ENCODE data around the gene CYTH2. TPM values are rescaled to one million over a fixed set of nuclear protein-coding genes. Genes with fewer than 3 reads are reported as not detected.
"Not testable (repeated sequence)": the region's sequence is repeated elsewhere in the genome, so short reads cannot be mapped to it uniquely, and the experiment has no call there.

Gene CYTH2
- total RNA-seq, 1 donor from 2014 or later: 30.6 TPM

DNA sequence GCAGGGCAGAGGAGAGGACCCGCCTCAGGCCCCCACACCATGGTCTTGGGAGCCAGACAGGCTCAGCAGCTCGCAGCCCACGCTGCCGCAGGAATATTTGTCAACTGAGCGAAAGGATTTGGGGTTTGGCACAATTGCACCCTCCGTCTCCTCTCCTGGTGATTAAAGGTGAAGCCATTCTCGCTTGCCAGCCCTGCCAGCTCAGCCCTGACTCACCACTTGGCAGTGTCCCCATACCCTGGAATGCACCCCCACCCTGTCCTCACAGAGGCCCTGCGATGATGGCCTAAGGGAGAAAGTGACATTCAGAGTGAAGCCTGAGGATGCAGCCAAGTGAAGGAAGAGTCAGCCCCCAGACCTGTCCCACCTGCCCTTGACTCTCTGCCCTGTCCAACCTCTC, 18.8 kb downstream of the CYTH2 start:
- H3K4me1 Mint-ChIP-seq: peaks cover 24% of the 10 kb centered on the region
- no peak for DNase-seq
- no peaks in the 10 kb centered on the region for H3K9me3 Mint-ChIP-seq
- no peak overlapping the region for H3K27ac Mint-ChIP-seq
- H3K4me3 Mint-ChIP-seq: no peak overlapping the region
- peaks cover 20% of the 10 kb centered on the region for H3K27me3 Mint-ChIP-seq
- H3K36me3 Mint-ChIP-seq (ENCODE audit: low read depth): peaks cover 3% of the 10 kb centered on the region
- intact Hi-C loops (cut with micrococcal nuclease): no loop called here

DNA sequence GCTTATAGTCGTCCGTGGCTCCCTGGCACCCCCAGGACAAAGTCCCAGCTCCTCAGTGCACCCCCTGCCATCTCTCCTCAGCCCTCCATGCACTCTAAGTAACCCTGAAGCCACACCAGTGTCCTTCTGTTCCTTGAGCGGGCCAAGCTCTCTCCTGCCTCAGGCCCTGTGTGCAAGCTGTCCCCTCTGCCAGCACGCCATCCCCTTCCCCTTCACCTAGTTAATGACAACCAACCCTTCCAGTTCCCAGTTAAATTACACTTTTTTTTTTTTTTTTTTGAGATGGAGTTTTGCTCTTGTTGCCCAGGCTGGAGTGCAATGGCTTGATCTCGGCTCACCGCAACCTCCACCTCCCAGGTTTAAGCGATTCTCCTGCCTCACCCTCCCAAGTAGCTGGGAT, 19.3 kb downstream of the CYTH2 start:
- Mint-ChIP-seq H3K27me3 (peaks cover 20% of the 10 kb centered on the region), H3K4me1 (peaks cover 25% of the 10 kb centered on the region)
- H3K36me3 Mint-ChIP-seq (ENCODE audit: low read depth); H3K9me3 Mint-ChIP-seq; intact Hi-C loops (cut with micrococcal nuclease); H3K4me3 Mint-ChIP-seq; DNase-seq; H3K27ac Mint-ChIP-seq: not testable (repeated sequence)

- H3K36me3 Mint-ChIP-seq (ENCODE audit: low read depth): peaks cover 3% of the 10 kb centered on the region
- peak; percentile 95 for DNase-seq
- no peak overlapping the region for H3K27ac Mint-ChIP-seq
- peaks cover 27% of the 10 kb centered on the region for H3K4me1 Mint-ChIP-seq
- H3K27me3 Mint-ChIP-seq: peaks cover 25% of the 10 kb centered on the region
- no peaks in the 10 kb centered on the region for H3K9me3 Mint-ChIP-seq
- H3K4me3 Mint-ChIP-seq: no peak overlapping the region
- intact Hi-C loops (cut with micrococcal nuclease): loop anchor here (1.0 to 5.0 kb wide), 2 partner anchors 95 to 97 kb away; partner anchors contain the start of genes GRIN2D and KDELR1
Measured at GRCh38 chr19:48489608-48490216, 20.5 kb downstream of the CYTH2 start.

DNA sequence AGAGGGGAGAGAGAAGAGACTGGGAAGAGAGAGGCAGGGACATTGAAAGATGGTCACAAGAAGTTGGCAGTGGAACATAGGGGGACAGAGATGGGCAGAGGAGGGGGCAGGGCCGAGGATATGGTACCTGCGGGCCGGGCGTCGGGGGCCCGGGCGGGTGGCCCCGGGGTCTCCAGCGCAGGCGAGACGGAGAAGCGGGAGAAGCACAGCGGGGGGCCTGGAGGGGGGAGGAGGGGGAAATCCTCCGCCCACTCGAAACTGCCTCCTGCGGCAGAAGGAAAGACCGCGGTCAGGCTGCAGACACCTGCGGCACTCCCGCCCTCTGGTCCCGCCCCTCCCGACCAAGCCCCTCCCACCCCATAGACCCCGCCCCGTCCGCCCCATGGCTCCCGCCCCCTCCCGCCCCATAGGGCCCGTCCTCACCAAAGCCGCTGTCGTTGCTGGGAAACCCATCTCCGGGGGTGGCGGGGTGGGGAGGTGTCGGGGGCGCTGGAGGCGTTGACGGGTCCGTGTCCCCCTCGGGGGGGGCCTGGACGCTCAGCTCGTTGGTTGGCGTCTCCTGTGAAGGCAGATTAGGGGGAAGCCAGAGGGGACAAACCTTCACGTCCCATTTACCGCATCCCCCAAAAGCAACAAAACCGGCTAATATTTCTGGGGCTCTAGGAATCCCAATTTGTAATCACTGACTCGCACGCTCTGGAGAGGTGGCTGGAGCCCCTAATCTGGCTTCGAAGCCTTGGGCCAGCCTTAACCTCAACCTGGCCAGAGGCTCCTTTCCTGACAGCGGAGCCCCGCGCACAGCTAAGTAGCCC, 22.0 kb downstream of the CYTH2 start:
- Mint-ChIP-seq H3K9me3 (no peaks in the 10 kb centered on the region), H3K4me1 (peaks cover 30% of the 10 kb centered on the region), H3K4me3 (peak overlapping the region; percentile 57), H3K36me3 (ENCODE audit: low read depth) (peaks cover 3% of the 10 kb centered on the region), H3K27ac (peak overlapping the region; percentile 41), H3K27me3 (peaks cover 36% of the 10 kb centered on the region)
- DNase-seq: peak; percentile 80
- intact Hi-C loops (cut with micrococcal nuclease): loop anchor here (5.0 kb wide), 1 partner anchor 99 kb away; the partner anchor contains the start of genes GRIN2D and KDELR1

- Mint-ChIP-seq H3K4me3 (peak overlapping the region; percentile 83), H3K27ac (no peak overlapping the region), H3K27me3 (peaks cover 34% of the 10 kb centered on the region), H3K9me3 (no peaks in the 10 kb centered on the region), H3K4me1 (peaks cover 30% of the 10 kb centered on the region), H3K36me3 (ENCODE audit: low read depth) (peaks cover 3% of the 10 kb centered on the region)
- intact Hi-C loops (cut with micrococcal nuclease): loop anchor here (2.0 to 5.0 kb wide), 2 partner anchors 23 to 99 kb away; partner anchors contain the start of genes CYTH2, GRIN2D and KDELR1
- no peak for DNase-seq
Measured at GRCh38 chr19:48491793-48492123, 22.6 kb downstream of the CYTH2 start.

- intact Hi-C loops (cut with micrococcal nuclease): loop anchor here (1.0 to 5.0 kb wide), 3 partner anchors 9 to 101 kb away; partner anchors contain the start of genes CYTH2, GRIN2D and KDELR1
- Mint-ChIP-seq H3K27me3 (peaks cover 36% of the 10 kb centered on the region), H3K27ac (peak overlapping the region; percentile 65)
Measured at GRCh38 chr19:48492925-48493717, 24.0 kb downstream of the CYTH2 start.

GRCh38 chr19:48493718-48494401, 24.7 kb downstream of the CYTH2 start:
- no peak overlapping the region for H3K27ac Mint-ChIP-seq
- H3K27me3 Mint-ChIP-seq: peaks cover 36% of the 10 kb centered on the region
- H3K9me3 Mint-ChIP-seq: no peaks in the 10 kb centered on the region
- intact Hi-C loops (cut with micrococcal nuclease): loop anchor here (1.0 to 5.0 kb wide), 3 partner anchors 8 to 102 kb away; partner anchors contain the start of genes CYTH2, GRIN2D and KDELR1
- no peak for DNase-seq
- peaks cover 3% of the 10 kb centered on the region for H3K36me3 Mint-ChIP-seq (ENCODE audit: low read depth)
- H3K4me1 Mint-ChIP-seq: peaks cover 30% of the 10 kb centered on the region
- H3K4me3 Mint-ChIP-seq: peak overlapping the region; percentile 83

More at GRCh38 chr19:48492925-48493717, 24.0 kb downstream of the CYTH2 start:
- peak overlapping the region; percentile 83 for H3K4me3 Mint-ChIP-seq
- H3K4me1 Mint-ChIP-seq: peaks cover 30% of the 10 kb centered on the region
- H3K9me3 Mint-ChIP-seq: no peaks in the 10 kb centered on the region
- H3K36me3 Mint-ChIP-seq (ENCODE audit: low read depth): peaks cover 3% of the 10 kb centered on the region
- peak; percentile 95 for DNase-seq

- Mint-ChIP-seq H3K4me1 (peaks cover 24% of the 10 kb centered on the region), H3K9me3 (no peaks in the 10 kb centered on the region), H3K4me3 (peak overlapping the region; percentile 34), H3K27ac (no peak overlapping the region), H3K27me3 (peaks cover 32% of the 10 kb centered on the region), H3K36me3 (ENCODE audit: low read depth) (peaks cover 3% of the 10 kb centered on the region)
- intact Hi-C loops (cut with micrococcal nuclease): no loop called here
- DNase-seq: no peak
Measured at GRCh38 chr19:48495396-48495795, 26.2 kb downstream of the CYTH2 start.

DNA sequence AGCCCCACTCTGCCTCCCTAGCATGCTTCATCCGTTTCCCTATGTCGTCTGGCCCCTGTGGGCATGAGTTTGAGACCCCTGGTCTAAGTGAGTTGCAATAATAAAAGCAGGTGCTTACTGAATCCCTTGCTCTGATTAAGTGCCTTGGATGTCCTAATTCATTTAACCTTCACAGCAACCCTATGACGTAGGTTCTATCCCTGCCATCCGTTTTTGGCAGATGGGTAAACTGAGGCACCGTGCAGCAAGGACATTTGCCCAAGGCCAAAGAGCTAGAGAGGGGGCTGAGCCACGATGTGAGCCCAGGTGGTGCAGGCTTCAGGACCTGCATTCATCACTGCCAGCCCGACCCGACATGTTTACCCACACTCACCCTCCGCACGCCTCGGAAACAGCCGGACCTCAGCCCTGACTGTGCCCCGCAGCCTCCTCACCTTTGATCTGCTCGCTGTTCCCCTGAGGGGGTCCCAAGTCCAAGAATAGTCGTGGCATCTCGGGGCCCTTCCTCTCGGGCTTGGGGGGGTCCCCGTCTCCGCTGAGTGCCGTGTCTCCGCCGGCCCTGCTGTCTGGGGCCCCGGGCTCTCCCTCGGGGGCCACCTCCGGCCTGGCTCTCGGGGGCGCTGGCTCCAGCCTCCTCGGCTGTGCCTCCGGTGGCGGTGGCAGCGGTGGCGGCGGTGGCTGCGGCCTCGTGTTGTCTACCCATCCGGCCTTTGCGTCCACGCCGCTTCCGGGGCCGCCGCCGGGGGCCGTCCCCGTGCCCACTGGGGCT, 28.0 kb downstream of the CYTH2 start:
- intact Hi-C loops (cut with micrococcal nuclease): no loop called here
- H3K4me3 Mint-ChIP-seq: no peak overlapping the region
- peaks cover 23% of the 10 kb centered on the region for H3K27me3 Mint-ChIP-seq
- H3K27ac Mint-ChIP-seq: no peak overlapping the region
- no peaks in the 10 kb centered on the region for H3K9me3 Mint-ChIP-seq
- peaks cover 21% of the 10 kb centered on the region for H3K4me1 Mint-ChIP-seq
- peaks cover 3% of the 10 kb centered on the region for H3K36me3 Mint-ChIP-seq (ENCODE audit: low read depth)
- DNase-seq: no peak

DNA sequence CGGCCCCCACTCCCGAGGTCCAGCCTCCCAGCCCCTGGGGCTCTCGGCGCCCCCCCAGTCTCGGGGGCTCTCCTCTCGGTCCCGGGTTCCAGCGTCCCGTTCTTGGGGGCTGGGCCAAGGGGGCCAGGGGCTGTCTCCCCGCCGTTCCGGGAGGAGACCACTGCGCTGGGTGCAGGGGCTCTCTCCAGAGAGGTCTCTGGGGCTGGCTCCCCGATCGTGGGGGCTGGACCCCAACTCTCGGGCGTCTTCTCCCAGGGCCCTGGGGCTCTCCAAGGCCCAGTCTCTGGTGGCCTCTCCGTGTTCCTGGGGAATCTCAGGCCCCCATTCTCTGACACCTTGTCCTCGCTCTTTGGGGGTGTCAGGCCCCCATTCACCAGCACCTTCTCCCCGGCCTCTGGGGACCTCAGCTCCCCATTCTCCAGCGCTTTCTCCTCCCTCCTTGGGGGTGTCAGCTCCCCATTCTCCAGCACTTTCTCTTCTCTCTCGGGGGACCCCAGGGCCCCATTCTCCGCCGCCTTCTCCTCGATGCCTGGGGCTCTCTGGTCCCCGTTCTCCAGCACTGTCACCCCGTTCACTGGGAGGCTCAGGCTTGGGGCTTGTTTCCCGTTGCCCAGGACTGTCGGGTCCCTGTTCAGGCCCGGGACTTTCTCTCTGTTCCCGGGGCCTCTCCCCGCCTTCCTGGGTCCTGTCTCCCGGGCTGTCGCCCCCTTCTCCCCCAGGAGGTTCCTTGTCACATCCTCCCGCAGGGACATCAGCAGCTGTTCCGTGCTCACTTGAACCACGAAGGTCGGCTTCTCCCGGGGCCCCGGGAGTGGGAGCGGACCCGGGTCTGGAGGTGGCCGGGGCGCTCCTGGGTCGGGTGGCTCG, 28.8 kb downstream of the CYTH2 start:
- Mint-ChIP-seq H3K27ac (no peak overlapping the region), H3K27me3 (peaks cover 18% of the 10 kb centered on the region), H3K4me1 (peaks cover 14% of the 10 kb centered on the region), H3K9me3 (no peaks in the 10 kb centered on the region), H3K36me3 (ENCODE audit: low read depth) (no peaks in the 10 kb centered on the region), H3K4me3 (no peak overlapping the region)
- DNase-seq: no peak
- intact Hi-C loops (cut with micrococcal nuclease): no loop called here

- Mint-ChIP-seq H3K27ac (no peak overlapping the region), H3K9me3 (no peaks in the 10 kb centered on the region), H3K36me3 (ENCODE audit: low read depth) (no peaks in the 10 kb centered on the region), H3K4me3 (no peak overlapping the region), H3K4me1 (peaks cover 17% of the 10 kb centered on the region), H3K27me3 (peaks cover 18% of the 10 kb centered on the region)
- DNase-seq: no peak
- intact Hi-C loops (cut with micrococcal nuclease): no loop called here
Measured at GRCh38 chr19:48498595-48499311, 29.6 kb downstream of the CYTH2 start.
